ENCODE results near the gene AGR3.

AGR3 gene

DNA sequence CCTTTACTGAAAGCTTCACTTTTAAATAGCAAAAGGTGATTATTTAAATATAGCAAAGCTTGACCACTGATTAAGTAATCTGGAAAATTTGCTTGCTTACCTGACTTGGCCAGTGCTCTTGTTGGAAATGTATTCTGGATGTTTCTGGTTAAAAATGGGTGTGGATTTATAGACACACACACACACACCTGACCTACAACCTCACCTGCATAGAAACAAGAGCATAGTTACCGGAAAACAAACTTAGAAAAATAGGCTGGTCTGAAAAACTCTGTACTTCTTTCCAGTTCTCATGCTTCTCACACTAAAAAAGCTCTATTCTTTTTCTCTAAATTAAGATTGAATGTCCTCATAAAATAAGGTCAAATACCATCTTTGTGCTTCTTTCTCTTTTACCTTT lies at the start of gene AGR3:
AGR3 (minus strand) TSS at position 140 of the 400 bp plus-strand sequence. CDS start 3,365 bp downstream, outside the sequence.
- DNase-seq (ENCODE audit: low read depth in 2 of 3, low spot score in 2 of 3) = no peak

DNA sequence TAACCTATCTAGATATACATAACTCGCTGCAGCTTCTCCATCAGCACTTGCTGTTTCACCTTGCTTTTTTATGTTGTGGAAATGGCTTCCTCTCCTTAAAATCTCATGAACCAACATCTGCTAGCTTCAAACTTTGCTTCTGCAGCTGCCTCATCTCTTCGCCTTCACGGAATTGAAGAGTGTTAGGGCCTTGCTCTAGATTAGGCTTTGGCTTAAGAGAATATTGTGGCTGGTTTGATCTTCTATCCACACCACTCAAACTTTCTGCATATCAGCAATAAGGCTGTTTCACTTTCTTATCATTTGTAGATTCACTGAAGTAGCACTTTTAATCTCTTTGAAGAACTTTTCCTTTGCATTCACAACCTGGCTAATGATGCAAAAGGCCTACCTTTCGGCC lies 49.2 kb upstream of the AGR3 start:
- no peak for DNase-seq (ENCODE audit: low read depth in 2 of 3, low spot score in 2 of 3)

DNA sequence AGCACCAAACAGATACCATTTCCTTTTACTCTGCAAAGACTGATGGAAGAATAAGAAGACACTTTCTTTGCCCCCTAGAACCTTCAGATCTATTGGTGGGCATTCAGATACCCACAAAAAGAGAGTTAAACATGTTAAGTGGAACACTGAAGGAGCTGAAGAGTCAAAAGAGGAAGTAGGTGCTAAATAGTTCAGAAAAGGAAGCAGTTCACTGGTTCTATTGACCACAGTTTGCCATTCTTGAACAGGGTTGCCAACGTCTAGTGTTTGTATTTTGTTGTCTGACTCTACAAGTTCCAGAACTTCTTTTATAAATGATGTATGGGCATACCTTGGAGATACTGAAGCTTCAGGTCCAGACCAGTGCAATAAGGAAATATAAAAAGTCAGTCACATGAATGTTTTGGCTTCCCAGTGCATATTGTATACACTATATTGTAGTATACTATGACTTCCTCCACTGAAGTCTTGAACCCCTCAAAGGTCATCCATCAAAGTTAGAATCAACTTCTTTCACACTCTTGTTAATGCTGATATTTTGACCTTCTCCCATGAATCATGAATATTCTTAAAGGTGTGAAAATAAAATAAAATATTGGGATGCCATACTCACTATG lies 47.5 kb upstream of the AGR3 start:
- no peak for DNase-seq (ENCODE audit: low read depth in 2 of 3, low spot score in 2 of 3)

DNA sequence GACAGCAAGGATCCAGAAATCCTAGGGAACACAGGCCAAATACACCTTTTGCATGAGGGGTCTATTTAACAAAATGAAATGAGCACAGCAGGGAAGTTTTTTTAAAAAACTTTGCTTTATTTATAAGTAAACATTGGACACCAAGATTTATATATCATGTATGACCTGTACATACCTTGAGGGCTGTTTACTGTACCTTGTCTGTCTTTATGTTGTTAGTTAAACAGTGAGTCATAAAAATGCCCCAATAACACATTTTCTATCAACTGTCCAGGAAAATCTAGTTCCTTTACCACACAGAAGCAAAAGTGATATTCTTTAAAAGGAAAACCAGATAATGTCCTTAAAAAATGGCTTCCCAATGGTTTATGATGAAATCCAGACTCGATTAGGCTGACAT lies 45.1 kb upstream of the AGR3 start:
- no peak for DNase-seq (ENCODE audit: low read depth in 2 of 3, low spot score in 2 of 3)

DNA sequence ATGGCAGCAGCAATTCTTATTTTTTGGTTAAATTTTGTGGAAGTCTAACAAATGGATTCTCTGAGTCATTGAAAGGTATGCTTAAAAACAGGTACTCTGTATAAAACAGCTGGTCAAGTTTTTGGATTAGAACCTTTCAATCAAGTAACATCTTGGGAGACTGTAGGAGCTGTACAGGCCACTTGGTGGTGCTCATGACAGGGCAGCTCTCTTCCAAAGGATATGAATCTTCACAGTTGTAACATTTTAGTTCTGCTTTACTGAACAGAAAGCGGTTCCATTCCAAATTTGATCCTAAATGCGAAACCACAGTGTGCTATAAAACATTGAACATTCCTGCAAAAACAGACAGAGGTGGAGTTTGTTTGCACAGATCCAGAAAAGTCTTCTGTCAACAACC lies 44.5 kb upstream of the AGR3 start:
- DNase-seq (ENCODE audit: low read depth in 2 of 3, low spot score in 2 of 3) = no peak

DNA sequence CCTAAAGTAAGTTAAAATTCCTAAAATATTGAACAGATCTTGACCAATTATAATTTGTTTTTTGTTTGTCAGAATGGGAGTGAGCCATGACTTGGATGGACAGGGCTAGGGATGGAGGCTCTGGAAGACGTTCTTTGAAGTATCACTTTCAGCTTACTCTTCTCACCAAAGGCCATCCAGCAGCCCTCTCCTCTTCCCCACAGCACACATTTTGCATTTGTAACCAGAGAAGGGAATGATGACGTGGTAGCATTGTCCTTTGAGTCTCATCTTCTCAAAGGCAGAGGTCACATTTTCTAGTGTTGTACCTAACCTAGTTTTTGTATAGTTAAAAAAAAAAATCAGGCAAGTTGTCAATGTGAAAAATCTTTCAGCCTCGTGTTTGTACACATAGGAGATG lies 43.8 kb upstream of the AGR3 start:
- no peak for DNase-seq (ENCODE audit: low read depth in 2 of 3, low spot score in 2 of 3)

DNA sequence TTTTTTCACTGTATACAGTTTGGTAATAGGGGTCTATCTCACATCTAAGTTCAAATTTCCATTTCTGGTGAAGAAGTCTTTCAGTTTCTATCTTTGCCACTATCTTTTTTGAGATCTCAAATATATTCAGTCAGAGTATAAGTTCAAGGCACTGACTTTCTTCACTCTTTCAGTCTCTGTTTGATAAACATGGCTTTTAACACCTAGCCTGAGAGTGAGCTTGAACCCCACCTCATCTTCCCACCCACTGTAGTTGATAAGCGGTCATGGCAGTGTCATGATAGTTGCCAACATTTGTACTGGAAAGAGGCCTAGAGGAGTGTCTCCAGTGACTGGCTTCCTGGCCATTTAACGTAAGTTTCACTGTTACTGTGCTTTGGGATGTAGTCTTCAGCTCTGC lies 41.2 kb upstream of the AGR3 start:
- no peak for DNase-seq (ENCODE audit: low read depth in 2 of 3, low spot score in 2 of 3)

DNA sequence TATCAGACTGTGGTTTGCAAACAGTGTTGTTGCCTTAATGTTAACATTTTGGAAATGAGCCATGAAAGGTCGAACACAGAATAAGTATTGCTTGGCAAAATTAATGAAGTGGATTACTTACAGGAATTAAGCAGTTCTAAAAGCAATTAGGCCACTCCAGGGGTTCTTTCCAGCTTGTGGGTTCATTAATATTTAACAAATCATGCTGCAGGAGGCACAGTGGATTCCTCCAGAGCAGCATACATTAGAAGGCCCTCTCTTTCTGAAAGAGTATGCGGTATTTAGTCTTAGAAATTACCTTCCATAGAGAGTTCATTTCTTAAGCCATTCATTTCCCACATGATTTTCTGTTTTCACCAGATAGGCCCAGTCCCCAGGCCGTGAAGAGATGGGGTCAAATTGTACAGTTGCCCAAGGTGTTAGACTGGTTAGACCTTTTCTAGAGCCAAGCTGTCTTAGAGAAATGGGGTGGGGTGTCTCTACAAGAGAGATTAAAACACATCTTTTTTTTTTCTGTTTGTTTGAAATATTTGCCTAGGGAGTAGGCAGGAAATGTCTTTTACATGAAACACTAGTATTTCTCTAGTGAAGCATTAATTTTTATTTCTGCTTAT lies 40.0 kb upstream of the AGR3 start:
- DNase-seq (ENCODE audit: low read depth in 2 of 3, low spot score in 2 of 3) = no peak

DNA sequence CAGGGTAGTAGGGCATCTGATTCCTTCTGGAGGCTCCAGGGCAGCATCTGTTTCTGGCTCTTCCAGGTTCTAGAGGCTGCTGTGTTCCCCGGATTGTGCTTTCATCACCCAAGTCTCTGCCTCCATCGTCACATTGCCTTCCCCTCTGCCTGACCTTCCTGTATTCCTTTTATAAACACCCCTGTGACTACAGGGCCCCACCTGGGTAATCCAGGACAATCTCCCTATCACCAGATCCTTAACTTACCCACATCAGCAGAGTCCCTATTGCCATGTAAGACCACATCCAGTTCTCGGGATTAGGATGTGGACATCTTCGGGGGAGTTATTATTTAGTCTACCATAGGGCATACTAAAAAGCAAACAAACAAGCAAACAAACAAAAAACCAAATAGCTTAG lies 39.4 kb upstream of the AGR3 start:
- DNase-seq (ENCODE audit: low read depth in 2 of 3, low spot score in 2 of 3) = no peak

DNA sequence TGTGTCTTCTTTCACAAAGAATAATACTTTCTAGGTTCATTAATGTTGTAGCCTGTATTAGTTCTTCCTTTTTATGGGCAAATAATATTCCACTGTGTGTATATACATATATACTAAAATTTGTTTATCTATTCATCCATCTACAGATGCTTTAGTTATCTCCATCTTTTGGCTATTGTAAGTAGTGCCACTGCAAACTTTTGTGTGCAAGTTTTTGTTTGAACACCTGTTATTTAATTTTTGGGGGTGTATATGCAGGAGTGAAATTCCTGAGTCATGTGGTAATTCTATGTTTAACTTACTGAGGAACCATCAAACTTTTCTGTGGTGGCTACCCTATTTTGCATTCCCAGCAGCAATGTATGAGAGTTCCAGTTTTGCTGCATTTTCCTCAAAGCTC lies 37.7 kb upstream of the AGR3 start:
- DNase-seq (ENCODE audit: low read depth in 2 of 3, low spot score in 2 of 3) = no peak

DNA sequence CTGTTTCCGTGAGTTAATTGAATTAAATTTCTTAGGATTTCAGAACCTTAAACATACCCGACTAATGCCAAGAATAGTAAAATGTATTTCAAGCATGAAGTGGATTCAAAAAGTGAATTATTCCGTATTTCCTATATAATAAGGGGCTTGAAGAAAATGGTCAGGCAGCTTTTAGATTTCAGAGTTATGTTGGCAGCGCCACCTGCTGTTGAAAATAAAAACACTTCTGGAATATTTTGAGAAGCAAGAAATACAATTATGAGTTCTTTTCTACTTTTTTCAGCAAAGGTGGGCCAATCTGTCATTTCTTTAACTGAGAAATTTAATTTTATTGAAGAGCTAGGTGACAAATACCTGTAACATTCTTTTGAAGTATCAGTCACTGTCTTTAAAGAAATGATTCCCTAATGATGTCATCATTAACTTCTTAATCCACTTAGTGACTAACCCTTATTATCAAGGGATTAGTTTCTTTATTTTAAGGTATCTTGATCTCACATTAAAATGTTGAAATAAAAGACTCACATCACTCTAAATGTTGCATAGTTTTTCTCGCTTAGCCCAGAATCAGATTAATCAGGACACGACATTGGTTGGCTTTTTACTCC lies 36.6 kb upstream of the AGR3 start:
- DNase-seq (ENCODE audit: low read depth in 2 of 3, low spot score in 2 of 3) = no peak

DNA sequence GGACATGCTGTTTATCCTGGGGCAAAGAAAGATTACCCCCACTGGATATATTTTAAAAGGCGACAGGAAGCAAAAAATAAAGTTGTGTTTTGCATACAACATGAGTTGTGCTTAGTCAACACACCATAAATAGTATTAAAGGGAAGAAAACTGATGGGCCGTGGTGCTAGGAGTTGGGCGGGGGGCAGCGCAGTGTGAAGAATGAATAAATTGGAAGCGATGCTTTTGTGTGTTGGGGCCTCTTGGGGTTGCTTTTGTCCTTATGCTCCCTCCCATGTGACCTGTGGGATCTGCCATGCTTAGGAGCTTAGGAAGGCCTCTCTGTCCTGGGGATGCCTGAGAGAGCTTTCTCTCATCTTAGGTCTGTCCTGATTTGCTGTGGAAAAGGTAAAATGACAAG lies 35.0 kb upstream of the AGR3 start:
- DNase-seq (ENCODE audit: low read depth in 2 of 3, low spot score in 2 of 3) = no peak

DNA sequence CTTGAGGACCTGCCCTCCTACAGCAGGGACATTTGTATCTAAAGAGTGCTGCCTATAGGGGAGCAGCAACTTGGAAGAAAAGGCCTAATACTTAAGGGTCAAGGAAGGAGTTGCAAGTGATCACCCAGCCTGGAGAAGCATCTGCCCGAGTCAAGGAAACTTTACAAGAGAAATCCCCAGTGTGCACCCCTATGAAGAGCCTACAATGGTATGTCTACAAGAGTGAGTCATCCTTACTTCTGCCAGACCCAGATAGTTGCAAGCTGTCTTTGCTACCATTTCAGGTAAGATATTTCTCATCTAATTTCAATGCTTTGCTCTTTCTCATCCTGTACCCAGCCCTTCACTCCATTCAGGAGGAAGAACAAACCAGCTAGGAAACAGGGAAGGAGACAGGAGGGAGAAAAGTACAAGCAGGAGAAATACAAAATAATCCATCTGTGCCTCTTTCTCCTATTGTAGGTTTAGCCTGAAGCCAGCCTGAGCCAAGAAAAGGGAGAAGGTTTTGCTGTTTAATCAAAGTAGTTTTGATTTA lies 34.4 kb upstream of the AGR3 start:
- no peak for DNase-seq (ENCODE audit: low read depth in 2 of 3, low spot score in 2 of 3)

DNA sequence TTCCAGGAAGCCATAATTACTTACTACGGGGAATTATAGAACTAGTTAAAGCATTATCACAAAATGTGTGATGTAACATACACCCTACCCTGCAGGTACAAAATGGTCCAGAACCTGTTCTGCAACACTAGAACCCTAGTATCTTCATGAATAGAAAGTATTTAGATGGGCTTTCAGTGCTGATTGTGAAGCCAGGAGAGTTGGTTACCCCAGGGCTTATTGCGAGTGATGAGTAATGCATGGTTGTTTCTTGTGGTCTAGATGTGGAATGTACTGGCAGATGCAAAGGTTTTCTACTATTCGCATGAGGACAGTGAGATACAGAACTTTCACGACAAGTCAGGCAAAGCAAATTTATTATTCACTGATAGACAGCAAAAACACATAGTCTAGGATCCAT lies 33.6 kb upstream of the AGR3 start:
- DNase-seq (ENCODE audit: low read depth in 2 of 3, low spot score in 2 of 3) = no peak

DNA sequence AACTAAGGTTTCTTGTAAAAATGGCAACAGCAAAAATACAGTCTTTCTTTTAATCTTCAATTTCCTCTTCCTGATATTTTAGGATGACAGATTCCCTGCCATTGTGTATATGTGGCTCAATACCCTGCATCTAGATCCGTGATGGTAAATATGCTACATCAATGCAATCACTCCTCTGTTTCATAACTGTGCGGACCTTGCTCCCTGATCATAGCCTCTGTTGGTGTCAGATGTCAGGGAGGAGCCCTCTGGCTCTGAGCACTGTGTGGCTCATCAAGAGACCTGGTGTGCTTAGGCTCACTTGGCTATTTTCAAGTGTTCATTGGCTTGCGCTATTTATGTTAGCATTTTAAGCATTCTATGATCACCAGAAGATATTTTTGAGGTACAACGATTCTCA lies 33.0 kb upstream of the AGR3 start:
- no peak for DNase-seq (ENCODE audit: low read depth in 2 of 3, low spot score in 2 of 3)

DNA sequence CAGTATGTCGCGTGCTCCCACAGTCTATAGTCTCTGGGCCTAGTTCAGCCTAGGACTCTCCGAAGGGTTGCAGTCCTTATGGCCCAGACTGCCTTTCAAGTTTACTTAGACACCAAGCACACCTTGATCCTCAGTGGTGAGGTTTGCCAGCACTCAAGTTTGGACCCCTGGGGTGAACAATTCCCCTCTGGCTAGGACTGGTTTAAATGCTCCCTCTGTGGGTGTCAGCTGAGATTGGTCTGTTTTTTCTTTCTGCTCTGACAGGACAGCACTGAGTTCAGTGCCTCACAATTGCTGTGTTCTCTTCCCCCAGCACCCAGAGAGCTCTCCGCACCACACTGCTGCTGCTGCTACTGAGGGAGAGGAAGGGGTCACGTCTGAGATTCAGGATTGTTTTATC lies 31.9 kb upstream of the AGR3 start:
- DNase-seq (ENCODE audit: low read depth in 2 of 3, low spot score in 2 of 3) = no peak

DNA sequence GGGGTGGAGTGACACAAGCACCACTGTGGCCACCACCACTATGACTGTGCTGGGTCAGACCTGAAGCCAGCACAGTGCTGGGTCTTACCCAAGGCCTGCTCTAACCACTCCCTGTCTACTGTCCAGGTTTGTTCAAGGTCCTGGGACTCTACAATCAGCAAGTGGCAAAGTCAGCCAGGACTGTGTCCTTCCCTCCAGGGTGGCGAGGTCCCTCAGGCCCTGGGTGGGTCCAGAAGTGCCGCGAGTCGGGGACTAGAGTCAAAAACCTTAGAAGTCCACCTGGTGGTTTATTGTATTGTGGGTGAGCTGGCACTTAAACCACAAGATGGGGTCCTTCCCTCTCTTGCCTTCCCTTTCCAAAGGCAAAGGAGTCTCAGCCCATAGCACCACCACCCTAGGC lies 30.8 kb upstream of the AGR3 start:
- no peak for DNase-seq (ENCODE audit: low read depth in 2 of 3, low spot score in 2 of 3)

DNA sequence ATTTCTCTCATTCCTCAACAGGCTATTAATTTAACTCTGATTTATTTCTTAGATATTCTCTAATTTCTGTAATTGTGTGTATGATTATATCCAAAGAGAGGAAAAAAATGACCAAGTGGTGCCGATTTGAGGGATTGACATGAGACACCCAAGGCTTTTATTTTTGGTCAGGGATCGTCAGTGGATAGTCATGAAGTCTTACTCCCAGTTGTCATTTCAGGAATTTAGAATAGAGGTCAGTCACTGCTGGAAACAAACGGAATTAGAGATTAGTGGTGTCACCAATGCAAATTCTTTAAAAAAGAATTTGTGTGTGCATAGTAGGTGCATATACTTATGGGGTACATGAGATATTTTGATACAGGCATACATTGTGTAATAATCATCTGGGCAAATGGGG lies 26.8 kb upstream of the AGR3 start:
- no peak for DNase-seq (ENCODE audit: low read depth in 2 of 3, low spot score in 2 of 3)

DNA sequence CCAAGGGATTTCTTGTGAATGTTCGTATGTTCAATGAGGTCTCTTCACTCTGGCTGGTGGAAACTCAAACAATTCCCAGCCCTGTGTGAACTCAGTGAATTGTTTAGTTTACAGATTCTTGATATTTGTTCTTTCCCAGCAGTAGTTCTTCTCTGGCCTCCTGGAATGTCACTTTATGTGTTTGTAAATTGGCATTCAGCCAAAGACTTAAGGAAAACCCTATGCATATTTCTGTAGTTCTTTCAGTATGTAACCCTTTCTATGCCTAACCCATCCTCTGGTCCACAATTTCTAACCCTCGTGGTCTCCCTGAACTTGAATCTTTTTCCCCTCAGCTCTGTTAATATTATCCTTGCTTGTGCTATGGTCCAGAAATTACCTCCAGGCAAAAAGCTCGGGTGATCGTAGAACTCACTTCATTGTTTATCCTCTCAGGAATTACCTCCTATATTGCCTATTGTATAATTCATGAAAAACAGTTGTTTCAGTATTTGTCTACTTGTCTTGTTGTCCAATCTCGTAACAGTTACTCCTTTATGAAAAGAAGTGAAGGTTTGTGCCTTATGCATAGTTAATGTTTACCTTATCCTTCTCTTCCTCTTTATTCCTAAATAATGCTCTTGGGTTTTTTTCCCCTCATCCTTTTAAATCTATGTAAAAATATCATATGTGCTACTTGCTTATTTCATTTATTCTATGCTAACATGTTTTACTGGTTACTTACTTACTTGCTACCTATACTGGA lies 23.7 kb upstream of the AGR3 start:
- no peak for DNase-seq (ENCODE audit: low read depth in 2 of 3, low spot score in 2 of 3)

DNA sequence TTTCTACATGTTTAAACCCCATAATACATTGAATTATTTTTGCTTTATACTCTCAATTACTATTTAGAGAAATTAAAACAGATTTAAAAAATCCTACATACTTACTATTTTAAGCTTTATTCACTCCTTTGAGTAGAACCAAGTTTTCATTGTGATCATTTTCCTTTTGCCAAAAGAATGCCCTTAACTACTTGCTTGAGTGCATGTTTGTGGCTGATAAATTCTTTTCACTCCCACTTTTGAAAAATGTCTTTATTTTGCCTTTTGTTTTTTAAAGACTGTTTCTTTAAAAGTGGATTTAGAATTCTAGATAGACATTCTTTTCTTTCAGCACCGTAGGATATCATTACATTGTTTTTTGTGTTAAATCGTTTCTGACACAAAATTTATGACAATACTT lies 22.3 kb upstream of the AGR3 start:
- no peak for DNase-seq (ENCODE audit: low read depth in 2 of 3, low spot score in 2 of 3)

DNA sequence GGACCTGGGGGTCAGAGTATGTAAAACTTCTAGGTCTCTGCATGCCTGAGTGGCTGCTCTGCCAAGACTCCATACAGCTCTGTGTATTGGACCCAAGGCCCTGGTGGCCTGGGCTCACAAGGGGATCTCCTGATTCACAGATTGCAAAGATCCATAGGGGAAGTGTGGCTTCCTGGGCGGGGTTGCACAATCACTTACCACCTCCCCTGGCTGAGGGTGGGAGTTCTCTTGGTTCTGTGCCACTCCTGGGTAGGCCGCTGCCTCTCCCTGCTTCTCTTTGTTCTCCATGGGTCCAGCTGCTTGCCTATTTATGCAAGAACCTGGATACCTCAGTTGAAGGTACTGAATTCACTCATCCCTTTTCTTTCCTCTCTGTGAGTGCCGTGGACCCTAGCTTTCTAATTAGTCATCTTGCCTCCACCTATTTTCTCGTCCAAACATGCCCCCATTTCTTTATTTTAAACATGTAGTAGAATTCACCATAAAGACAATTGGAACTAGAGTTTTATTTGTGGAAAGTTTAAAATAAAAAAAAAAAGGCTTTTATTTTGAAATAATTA lies 18.5 kb upstream of the AGR3 start:
- no peak for DNase-seq (ENCODE audit: low read depth in 2 of 3, low spot score in 2 of 3)
